Retina (tissue), 1 donor: ENCODE data around the gene KIF6.

Source experiments
- DNase-seq: peaks from one replicate; pipeline ENCODE4 v3.0.0-alpha.2; 2016

KIF6 gene

GRCh38 chr6:39585641-39586040 lies 139.6 kb downstream of the KIF6 start:
- DNase-seq, result no peak

GRCh38 chr6:39577446-39578165 lies 147.6 kb downstream of the KIF6 start:
- DNase-seq, result no peak

- no peak for DNase-seq
These were observed 148.5 kb downstream of the KIF6 start for GRCh38 chr6:39576556-39577303.

- no peak for DNase-seq
These were observed 150.2 kb downstream of the KIF6 start for GRCh38 chr6:39574991-39575390.

GRCh38 chr6:39573541-39573940 lies 151.7 kb downstream of the KIF6 start:
- DNase-seq, result no peak

GRCh38 chr6:39572661-39573340 lies 152.4 kb downstream of the KIF6 start:
- no peak for DNase-seq

- DNase-seq, result no peak
These were observed 156.3 kb downstream of the KIF6 start for GRCh38 chr6:39568896-39569295.

GRCh38 chr6:39567091-39567490 lies 158.1 kb downstream of the KIF6 start:
- no peak for DNase-seq

GRCh38 chr6:39566456-39566855 lies 158.8 kb downstream of the KIF6 start:
- no peak for DNase-seq

- no peak for DNase-seq
These were observed 159.3 kb downstream of the KIF6 start for GRCh38 chr6:39565956-39566355.

GRCh38 chr6:39563566-39564311 lies 161.5 kb downstream of the KIF6 start:
- no peak for DNase-seq

- DNase-seq, result no peak
These were observed 163.5 kb downstream of the KIF6 start for GRCh38 chr6:39561536-39562266.

GRCh38 chr6:39560915-39561314 lies 164.3 kb downstream of the KIF6 start:
- no peak for DNase-seq

GRCh38 chr6:39558591-39559190 lies 166.5 kb downstream of the KIF6 start:
- DNase-seq, result no peak

- no peak for DNase-seq
These were observed 167.1 kb downstream of the KIF6 start for GRCh38 chr6:39558079-39558478.

GRCh38 chr6:39555136-39555535 lies 170.1 kb downstream of the KIF6 start:
- no peak for DNase-seq

GRCh38 chr6:39553860-39554802 lies 171.1 kb downstream of the KIF6 start:
- DNase-seq, result no peak

GRCh38 chr6:39553029-39553428 lies 172.2 kb downstream of the KIF6 start:
- DNase-seq, result no peak

- DNase-seq, result no peak
These were observed 175.0 kb downstream of the KIF6 start for GRCh38 chr6:39550191-39550590.

GRCh38 chr6:39546731-39547130 lies 178.5 kb downstream of the KIF6 start:
- DNase-seq, result no peak

- DNase-seq, result no peak
These were observed 181.3 kb downstream of the KIF6 start for GRCh38 chr6:39543950-39544349.
